GOT3 (cell line): ENCODE data around the gene PLEKHH3.
"Not testable (repeated sequence)": the region's sequence is repeated elsewhere in the genome, so short reads cannot be mapped to it uniquely, and the experiment has no call there.

ENCODE experiments used
- DNase-seq: peaks from one replicate; lab custom pipeline; 2025; ENCODE audit warnings: mixed read lengths; lab: John Stamatoyannopoulos, UW

The PLEKHH3 gene

DNA sequence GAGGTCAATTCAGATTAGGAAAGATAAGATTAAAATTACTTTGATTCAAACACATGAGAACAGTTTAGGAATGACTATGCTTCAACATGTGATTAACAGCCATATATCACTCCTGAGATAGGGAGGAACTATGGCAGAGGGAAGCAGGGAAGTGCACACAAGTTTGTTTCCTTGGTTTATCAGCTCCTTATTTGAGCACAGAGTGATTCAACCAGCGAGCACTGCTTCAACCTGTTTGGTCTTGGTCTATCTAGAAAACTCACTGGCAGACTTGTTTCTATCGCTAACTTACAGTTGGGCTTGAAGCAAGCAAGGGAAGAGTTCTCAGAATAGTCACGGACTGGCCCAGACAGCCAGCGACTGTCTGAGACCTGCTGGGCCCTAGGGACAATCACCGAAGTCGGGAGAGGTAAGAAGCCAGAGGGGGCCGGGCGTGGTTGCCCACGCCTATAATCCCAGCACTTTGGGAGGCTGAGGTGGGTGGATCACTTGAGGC, 43.8 kb downstream of the PLEKHH3 start:
- DNase-seq, result no peak

DNA sequence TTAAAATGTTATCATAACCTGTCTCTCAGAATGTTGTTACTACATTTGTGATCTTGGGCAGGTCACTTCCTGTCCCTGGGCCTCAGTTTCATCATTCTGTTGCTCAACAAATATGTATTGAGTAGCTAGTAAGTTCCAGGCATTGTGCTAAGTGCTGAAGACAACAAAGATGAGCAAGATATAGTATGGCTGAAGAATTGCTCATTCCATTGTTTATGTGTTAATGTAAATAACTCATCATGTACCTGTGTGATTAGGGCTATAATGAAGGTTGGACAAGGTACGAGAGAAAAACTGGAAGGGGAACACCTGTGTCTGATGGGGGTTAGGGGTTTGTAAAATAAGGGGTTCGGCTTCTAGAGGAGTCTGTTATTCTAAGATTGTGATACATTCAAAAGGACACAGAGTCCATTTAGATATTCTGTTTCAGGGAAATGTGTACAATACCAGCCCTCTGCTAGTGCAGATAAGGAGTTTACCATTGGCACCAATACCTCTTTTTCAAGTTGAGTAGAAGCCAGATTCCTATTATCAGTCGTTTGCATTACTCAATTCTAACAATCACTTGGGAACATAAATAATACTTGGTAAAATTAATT, 47.3 kb downstream of the PLEKHH3 start:
- DNase-seq, result no peak

DNA sequence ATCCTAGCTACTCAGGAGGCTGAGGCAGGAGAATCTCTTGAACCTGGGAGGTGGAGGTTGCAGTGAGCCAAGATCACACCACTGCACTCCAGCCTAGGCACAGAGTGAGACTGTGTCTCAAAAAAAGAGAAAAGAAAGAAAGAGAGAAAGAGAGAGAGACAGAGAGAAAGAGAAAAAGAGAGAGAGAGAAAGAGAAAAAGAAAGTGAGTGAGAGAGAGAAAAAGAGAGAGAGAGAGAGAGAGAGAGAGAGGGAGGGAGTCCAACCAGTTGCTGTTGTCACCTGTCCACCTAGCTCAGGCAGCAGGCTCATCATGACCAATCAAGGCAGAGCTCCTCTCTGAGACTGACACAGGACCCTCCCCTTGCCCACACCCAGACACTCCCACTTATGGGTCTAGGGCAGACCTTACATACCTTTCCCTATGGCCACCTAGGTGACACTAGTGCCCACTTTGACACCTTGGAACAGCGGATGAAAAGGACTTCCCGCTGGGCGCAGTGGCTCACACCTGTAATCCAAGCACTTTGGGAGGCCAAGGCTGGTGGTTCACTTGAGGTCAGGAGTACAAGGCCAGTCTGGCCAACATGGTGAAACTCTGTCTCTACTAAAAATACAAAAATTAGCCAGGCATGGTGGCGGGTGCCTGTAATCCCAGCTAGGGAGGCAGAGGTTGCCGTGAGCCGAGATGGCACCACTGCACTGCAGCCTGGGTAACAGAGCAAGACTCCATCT, 49.6 kb downstream of the PLEKHH3 start:
- not testable (repeated sequence) for DNase-seq

DNA sequence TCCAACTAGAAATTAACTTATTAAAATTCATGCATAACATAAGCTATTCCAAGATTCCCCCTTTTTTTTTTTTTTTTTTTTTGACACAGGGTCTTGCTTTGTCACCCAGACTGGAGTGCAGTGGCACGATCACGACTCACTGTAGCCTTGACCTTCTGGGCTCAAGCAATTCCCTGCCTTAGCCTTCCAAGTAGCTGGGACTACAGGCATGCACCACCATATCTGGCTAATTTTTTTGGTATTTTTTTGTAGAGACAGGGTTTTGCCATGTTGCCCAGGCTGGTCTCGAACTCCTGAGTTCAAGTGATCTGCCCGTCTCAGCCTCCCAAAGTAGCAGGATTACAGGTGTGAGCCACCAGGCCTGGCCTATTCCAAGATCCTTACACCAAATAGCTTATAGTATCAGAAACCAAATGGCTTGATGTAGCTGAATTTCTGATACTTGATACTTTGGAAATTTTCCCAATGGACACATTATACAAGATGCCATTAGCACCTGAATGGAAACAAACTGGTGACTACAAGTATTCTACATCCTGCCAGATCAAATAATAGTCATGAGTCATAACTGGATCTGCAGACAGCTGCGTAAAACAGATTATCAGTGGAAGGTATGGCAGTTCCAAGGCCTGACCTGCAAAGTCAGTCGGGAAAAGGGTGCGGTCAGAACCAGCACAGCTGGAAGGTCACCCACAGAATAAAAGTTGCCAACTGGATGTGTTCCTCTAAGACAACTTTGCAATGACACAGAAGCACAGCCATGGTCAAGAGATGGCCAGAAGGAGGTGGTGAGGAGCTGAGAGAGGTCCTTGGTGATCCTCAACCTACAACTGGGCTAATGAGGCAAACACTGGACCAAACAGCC, 52.8 kb downstream of the PLEKHH3 start:
- no peak for DNase-seq

DNA sequence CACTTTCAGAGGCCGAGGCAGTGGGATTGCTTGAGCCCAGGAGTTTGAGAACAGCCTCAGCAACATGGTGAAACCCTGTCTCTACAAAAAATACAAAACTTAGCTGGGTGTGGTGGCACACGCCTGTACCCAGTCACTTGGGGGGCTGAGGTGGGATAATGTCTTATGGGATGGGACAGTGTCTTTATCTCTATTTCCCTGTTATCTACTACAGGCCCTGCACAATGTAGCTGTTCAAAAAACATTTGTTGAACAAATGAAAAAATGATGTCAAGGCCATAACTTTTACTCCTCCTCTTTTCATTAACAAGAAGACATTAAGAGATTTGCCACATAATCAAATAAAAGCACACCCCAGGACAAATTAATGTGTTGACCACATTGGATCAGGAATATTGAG, 53.5 kb downstream of the PLEKHH3 start:
- no peak for DNase-seq

DNA sequence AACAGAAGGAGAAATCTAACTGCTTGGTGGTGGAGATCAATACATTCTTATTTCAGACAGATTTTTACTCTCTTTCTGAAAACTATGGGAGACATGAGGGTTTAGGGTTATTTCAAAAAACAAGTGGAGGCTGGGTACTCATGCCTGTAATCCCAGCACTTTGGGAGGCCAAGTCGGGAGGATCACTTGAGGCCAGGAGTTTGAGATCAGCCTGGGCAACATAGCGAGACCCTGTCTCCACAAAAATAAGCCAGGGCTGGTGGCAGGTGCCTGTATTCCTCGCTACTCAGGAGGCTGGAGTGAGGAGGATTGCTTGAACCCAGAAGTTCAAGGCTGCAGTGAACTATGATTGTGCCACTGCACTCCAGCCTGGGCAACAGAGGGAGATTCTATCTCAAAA, 54.8 kb downstream of the PLEKHH3 start:
- not testable (repeated sequence) for DNase-seq

DNA sequence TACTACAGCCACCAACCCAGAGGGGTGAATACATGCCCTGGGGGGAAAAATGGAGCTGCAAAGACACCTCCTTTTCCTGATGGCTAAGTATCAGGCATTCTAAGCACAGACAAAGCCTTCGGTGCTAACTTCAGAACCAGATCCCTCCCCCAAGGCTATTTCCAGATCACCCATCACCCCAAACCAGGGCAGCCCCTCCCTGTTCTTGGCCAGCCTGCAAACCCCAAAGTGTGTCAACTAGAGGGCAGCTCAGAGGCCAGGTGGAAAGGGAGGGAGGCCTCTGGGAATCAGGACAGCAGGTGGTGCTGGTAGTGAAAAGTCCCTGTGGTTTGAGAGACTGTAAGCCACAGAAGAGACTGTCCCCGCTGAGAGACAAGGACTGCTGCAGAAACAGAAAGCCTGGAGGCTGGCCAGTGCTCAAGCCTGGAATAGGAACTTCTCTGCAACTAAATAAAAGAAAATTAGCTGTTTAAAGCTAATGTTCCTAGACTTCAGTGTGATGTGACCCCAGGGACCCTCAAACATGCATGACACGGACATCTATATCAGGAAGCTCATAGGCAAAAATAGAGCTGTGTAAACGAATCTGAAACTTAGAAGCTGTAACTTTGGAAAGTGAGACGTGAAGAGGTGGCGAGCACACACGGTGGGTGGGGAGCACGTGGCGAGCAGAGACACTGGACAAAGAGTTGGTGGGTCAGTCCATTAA, 58.2 kb downstream of the PLEKHH3 start:
- no peak for DNase-seq

DNA sequence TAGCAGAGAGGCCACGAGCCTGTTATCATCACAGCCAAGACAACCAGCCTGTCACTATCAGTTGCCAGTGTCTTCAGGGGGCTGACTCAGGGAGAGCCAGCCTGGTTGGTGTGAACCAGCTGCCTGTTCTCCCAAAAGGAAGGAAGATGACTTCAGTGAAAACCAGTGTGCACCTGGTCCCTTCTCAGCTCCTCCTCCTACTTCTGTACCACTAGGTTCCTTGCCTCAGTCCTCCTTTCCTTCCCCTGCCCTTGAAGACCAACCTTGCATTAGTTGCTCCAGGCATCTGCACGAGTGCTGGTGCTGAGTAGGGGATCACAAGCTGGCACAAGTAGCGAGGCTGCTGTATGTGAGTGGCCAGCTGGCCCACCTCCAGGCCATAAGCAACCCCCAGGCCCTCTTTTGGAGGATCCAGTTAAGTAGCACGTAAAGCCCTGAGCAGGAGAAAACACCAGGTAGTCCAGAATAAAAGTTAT, 58.8 kb downstream of the PLEKHH3 start:
- DNase-seq, result no peak
